DOHH2 (cell line): ENCODE measurements around the gene KLHL41.
"Not testable (repeated sequence)": the region's sequence is repeated elsewhere in the genome, so short reads cannot be mapped to it uniquely, and the experiment has no call there.

Source experiments
- H3F3A ChIP-seq: fragments of 200-600 bp; sonication (generic), shearing (Covaris generic); 2 replicates; pipeline ENCODE4 v1.6.0; 2016; ENCODE audit warnings: antibody characterized with exemption, mild to moderate bottlenecking; ENCODE audit not compliant: control insufficient read depth, insufficient read depth
- H3K27ac ChIP-seq: fragments of 200-600 bp; sonication (generic); 2 replicates; pipeline ENCODE4 v1.5.1; 2014; ENCODE audit warnings: low read depth, mild to moderate bottlenecking, low read length, moderate library complexity
- H3K27me3 ChIP-seq: fragments of 200-600 bp; sonication (generic); 2 replicates; pipeline ENCODE4 v1.6.1; 2014; ENCODE audit warnings: mild to moderate bottlenecking, low read length, mixed read lengths; ENCODE audit not compliant: control insufficient read depth
- H3K36me3 ChIP-seq: fragments of 200-600 bp; sonication (generic); 2 replicates; pipeline ENCODE4 v1.6.1; 2014; ENCODE audit warnings: mild to moderate bottlenecking, low read length, moderate library complexity, mixed read lengths; ENCODE audit not compliant: control insufficient read depth
- H3K4me1 ChIP-seq: fragments of 200-600 bp; sonication (generic); 2 replicates; pipeline ENCODE4 v1.6.1; 2014; ENCODE audit warnings: mild to moderate bottlenecking, low read length, mixed read lengths; ENCODE audit not compliant: control insufficient read depth
- H3K4me2 ChIP-seq: fragments of 200-600 bp; sonication (generic); 2 replicates; pipeline ENCODE4 v1.6.0; 2014; ENCODE audit warnings: mild to moderate bottlenecking, low read length, moderate library complexity
- H3K4me3 ChIP-seq: fragments of 200-600 bp; sonication (generic); 2 replicates; pipeline ENCODE4 v1.5.1; 2014; ENCODE audit warnings: mild to moderate bottlenecking, low read length, mixed read lengths
- H3K79me2 ChIP-seq: fragments of 200-600 bp; sonication (generic); 2 replicates; pipeline ENCODE4 v1.6.1; 2014; ENCODE audit warnings: mild to moderate bottlenecking, low read length, mixed read lengths; ENCODE audit not compliant: control insufficient read depth
- H3K9me2 ChIP-seq: fragments of 200-600 bp; sonication (generic); replicated peaks from 2 replicates; pipeline ENCODE4 v1.6.1; 2014; ENCODE audit warnings: mild to moderate bottlenecking, low read length, mixed read lengths; ENCODE audit not compliant: control insufficient read depth
- H3K9me3 ChIP-seq: fragments of 200-600 bp; sonication (generic); 2 replicates; pipeline ENCODE4 v1.6.1; 2014; ENCODE audit warnings: antibody characterized with exemption, low read length, mixed read lengths; ENCODE audit not compliant: control insufficient read depth, insufficient read depth
- H4K20me1 ChIP-seq: fragments of 200-600 bp; sonication (generic); 2 replicates; pipeline ENCODE4 v1.6.0; 2014; ENCODE audit warnings: low read depth, mild to moderate bottlenecking, antibody characterized with exemption, low read length, moderate library complexity; ENCODE audit not compliant: control insufficient read depth, insufficient read depth
- CTCF ChIP-seq: fragments of 200-600 bp; sonication (generic); IDR thresholded peaks from one replicate; pipeline ENCODE4 v1.5.1; 2014; ENCODE audit warnings: antibody characterized with exemption, mild to moderate bottlenecking, low read depth, low read length; ENCODE audit not compliant: poor library complexity, severe bottlenecking
- EZH2phosphoT487 ChIP-seq: fragments of 200-600 bp; sonication (generic); IDR thresholded peaks from 2 replicates; pipeline ENCODE4 v1.6.1; 2017; ENCODE audit warnings: borderline replicate concordance, mild to moderate bottlenecking, antibody characterized with exemption, low read length, moderate library complexity, mixed read lengths

Gene KLHL41

GRCh38 chr2:169573160-169573973 is 63.9 kb downstream of the KLHL41 start, which contains the start of gene FASTKD1:
TSS of gene FASTKD1 (minus strand) at chr2:169573865. CDS start at chr2:169572029, 1,836 bp downstream.
- Histone ChIP-seq H3K9me2 (no peaks in the 10 kb centered on the region), H3K9me3 (no peaks in the 10 kb centered on the region), H3K4me1 (peaks cover 10% of the 10 kb centered on the region), H3K36me3 (peaks cover 4% of the 10 kb centered on the region; the same call in 1 of the 2 replicates), H4K20me1 (no peaks in the 10 kb centered on the region), H3K79me2 (peaks cover 31% of the 10 kb centered on the region), H3K4me3 (peak within 1 kb of the TSS; percentile 82), H3K4me2 (peak within 1 kb of the TSS; percentile 84), H3F3A (no peaks in the 10 kb centered on the region), H3K27ac (no peak within 1 kb of the TSS; the same call in 1 of the 2 replicates), H3K27me3 (peaks cover 7% of the 10 kb centered on the region; the same call in 1 of the 2 replicates)
- TF ChIP-seq EZH2phosphoT487 = no peak
- TF ChIP-seq CTCF = no peak

DNA sequence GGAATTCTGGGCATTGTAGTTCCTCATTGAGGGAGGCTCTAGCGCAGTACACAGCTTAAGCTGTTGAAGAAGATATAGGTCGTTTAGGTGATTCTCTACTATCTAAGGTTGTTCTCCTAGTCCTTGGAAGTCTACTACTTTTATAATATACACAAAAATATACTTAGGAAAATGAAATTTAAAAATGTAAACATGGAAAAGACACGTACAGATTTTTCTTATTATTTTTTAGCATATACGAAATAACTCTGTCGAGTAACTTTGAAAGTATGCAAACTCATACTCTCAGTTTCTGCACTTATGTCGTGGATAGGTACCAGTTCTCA is 64.4 kb downstream of the KLHL41 start:
- no peak for TF ChIP-seq EZH2phosphoT487
- no peak for TF ChIP-seq CTCF
- Histone ChIP-seq H3F3A (no peaks in the 10 kb centered on the region), H3K36me3 (peaks cover 4% of the 10 kb centered on the region; the same call in 1 of the 2 replicates), H3K9me2 (no peaks in the 10 kb centered on the region), H3K4me3 (peak overlapping the region; percentile 82), H3K4me2 (peak overlapping the region; percentile 84), H3K27me3 (peaks cover 10% of the 10 kb centered on the region), H3K4me1 (peaks cover 10% of the 10 kb centered on the region), H3K9me3 (no peaks in the 10 kb centered on the region), H3K79me2 (peaks cover 31% of the 10 kb centered on the region), H4K20me1 (no peaks in the 10 kb centered on the region), H3K27ac (no peak overlapping the region)

GRCh38 chr2:169574539-169574938 is 65.0 kb downstream of the KLHL41 start:
- not testable (repeated sequence) for H3K27ac ChIP-seq, H3K4me3 ChIP-seq
- peaks cover 31% of the 10 kb centered on the region for H3K79me2 ChIP-seq

DNA sequence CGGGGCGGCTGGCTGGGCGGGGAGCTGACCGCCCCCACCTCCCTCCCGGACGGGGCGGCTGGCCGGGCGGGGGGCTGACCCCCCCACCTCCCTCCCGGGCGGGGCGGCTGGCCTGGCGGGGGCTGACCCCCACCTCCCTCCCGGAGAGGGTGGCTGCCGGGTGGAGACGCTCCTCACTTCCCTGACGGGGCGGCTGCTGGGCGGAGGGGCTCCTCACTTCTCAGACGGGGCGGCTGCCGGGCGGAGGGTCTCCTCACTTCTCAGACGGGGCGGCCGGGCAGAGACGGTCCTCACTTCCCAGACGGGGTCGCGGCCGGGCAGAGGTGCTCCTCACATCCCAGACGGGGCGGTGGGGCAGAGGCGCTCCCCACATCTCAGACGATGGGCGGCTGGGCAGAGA is 65.8 kb downstream of the KLHL41 start:
- H3K9me2 ChIP-seq, H3K4me3 ChIP-seq, H3F3A ChIP-seq, H3K4me2 ChIP-seq, H3K9me3 ChIP-seq, H3K36me3 ChIP-seq, H3K4me1 ChIP-seq, H4K20me1 ChIP-seq, H3K27ac ChIP-seq: not testable (repeated sequence)
- H3K79me2 ChIP-seq = peaks cover 28% of the 10 kb centered on the region
- H3K27me3 ChIP-seq = peaks cover 17% of the 10 kb centered on the region

More at GRCh38 chr2:169574539-169574938, 65.0 kb downstream of the KLHL41 start:
- not testable (repeated sequence) for H3K4me1 ChIP-seq, H3K36me3 ChIP-seq, H3F3A ChIP-seq, H3K4me2 ChIP-seq, H4K20me1 ChIP-seq, H3K9me3 ChIP-seq, H3K9me2 ChIP-seq
- peaks cover 15% of the 10 kb centered on the region for H3K27me3 ChIP-seq
